ENCODE data around the gene CCDC171.

- TF ChIP-seq ZC3H4 (CRISPR knock-in tag; IDR thresholded peaks at IDR 0.05; ENCODE audit: borderline replicate concordance) (no peak), PAX8 (CRISPR knock-in tag; IDR thresholded peaks at IDR 0.05; ENCODE audit: borderline replicate concordance) (no peak)
Measured at GRCh38 chr9:15842051-15842450, 289.2 kb downstream of the CCDC171 start.

All from HepG2 (cell line).